Lung (tissue), 12 donors: ENCODE measurements around the gene GABRP. TPM values are rescaled to one million over a fixed set of nuclear protein-coding genes. Genes with fewer than 3 reads are reported as not detected.

Experiments used
- ATAC-seq: fragments of 200-7000 bp; cut with Tn5 transposase; one replicate; pipeline ENCODE4 v1.9.1; 2020; ENCODE audit warnings: moderate number of reproducible peaks; ENCODE audit not compliant: insufficient read depth, low FRiP score
- DNase-seq, 3 donors: peaks; one replicate each; pipeline ENCODE4 v3.0.0-alpha.2; 2013 to 2017
- H3K27ac ChIP-seq, 2 donors: one replicate each; pipeline ENCODE4 v1.5.1; 2013; ENCODE audit warnings: mild to moderate bottlenecking in 2 of 2, moderate library complexity in 2 of 2, control low read depth in 1 of 2, inconsistent platforms in 1 of 2, low read depth in 1 of 2, low read length in 1 of 2
- H3K27me3 ChIP-seq, 3 donors: one replicate each; pipeline ENCODE4 v1.5.1; 2013; ENCODE audit warnings: low read length in 2 of 3; ENCODE audit not compliant: control insufficient read depth in 3 of 3, insufficient read depth in 3 of 3
- H3K36me3 ChIP-seq, 4 donors: one replicate each; pipeline ENCODE4 v1.5.1; 2013; ENCODE audit warnings: low read length in 4 of 4, mild to moderate bottlenecking in 1 of 4, moderate library complexity in 1 of 4; ENCODE audit not compliant: control insufficient read depth in 4 of 4, insufficient read depth in 4 of 4
- H3K4me1 ChIP-seq, 5 donors: one replicate each; pipeline ENCODE4 v1.5.1; 2013; ENCODE audit warnings: low read length in 5 of 5, mild to moderate bottlenecking in 2 of 5, moderate library complexity in 1 of 5; ENCODE audit not compliant: control insufficient read depth in 5 of 5, insufficient read depth in 5 of 5
- H3K4me3 ChIP-seq: one replicate; pipeline ENCODE4 v1.5.1; 2013; ENCODE audit warnings: mild to moderate bottlenecking, control low read depth, moderate library complexity
- H3K9ac ChIP-seq, 2 donors: one replicate each; pipeline ENCODE4 v1.5.1; 2013; ENCODE audit warnings: low read length in 2 of 2, control low read depth in 1 of 2; ENCODE audit not compliant: insufficient read depth in 1 of 2
- H3K9me3 ChIP-seq, 4 donors: one replicate each; pipeline ENCODE4 v1.5.1; 2013; ENCODE audit warnings: low read length in 3 of 4, mild to moderate bottlenecking in 1 of 4, moderate library complexity in 1 of 4; ENCODE audit not compliant: control insufficient read depth in 4 of 4, insufficient read depth in 3 of 4
- CTCF ChIP-seq: IDR thresholded peaks from 2 replicates; pipeline ENCODE4 v1.5.1; 2012; ENCODE audit warnings: mild to moderate bottlenecking; ENCODE audit errors: control extremely low read depth, extremely low read depth
- WGBS, 2 donors: extraction: QIAGEN DNeasy Blood & Tissue Kit; methylation state at CpG; one replicate each; pipeline ENCODE4 v1.1.7; 2013; 5-methylcytosine and 5-hydroxymethylcytosine counted together
- polyA plus RNA-seq, 2 donors: library from polyadenylated mRNA; stranded (reverse); fragments of 200-250 nt; gene quantifications; one replicate each; pipeline ENCODE4 v1.2.1, GENCODE V29; 2013
- total RNA-seq, 2 donors: library from RNA; depleted of rRNA in 1 of 2; stranded (reverse); fragments of >200 nt in 1 of 2; gene quantifications; one replicate each; pipeline ENCODE4 v1.2.1, GENCODE V29; 2014 to 2021
- donor health status: control.
- donor health status: control.
- donor health status: Bipolar disorder and iron deficiency.
- donor health status: healthy.
- donor health status: DM: yes; HTN: yes; CAD: no.

GABRP gene
- total and polyA plus RNA-seq, 4 donors, result 0.26 to 1.5 (median 0.75) TPM

GRCh38 chr5:170861917-170862766, 78.6 kb downstream of the GABRP start, which contains the start of gene RANBP17:
TSS of gene RANBP17 (plus strand) at chr5:170862018.
- H3K9ac ChIP-seq, result peak within 1 kb of the TSS; percentile 57 to 71

GRCh38 chr5:170863646-170864045, 80.1 kb downstream of the GABRP start:
- DNase-seq (peak in 2 of 3 donors; percentile 40 to 60), ATAC-seq (no peak)
- Histone ChIP-seq H3K4me3 (no peak overlapping the region), H3K36me3 (no peaks in the 10 kb centered on the region), H3K9ac (no peak overlapping the region), H3K4me1 (peaks cover 0 to 7% (median 5%) of the 10 kb centered on the region in 5 donors), H3K9me3 (peaks cover 0 to 5% (median 5%) of the 10 kb centered on the region in 4 donors), H3K27ac (no peak overlapping the region), H3K27me3 (no peaks in the 10 kb centered on the region)
- whole genome bisulfite sequencing, 2 donors, result 66 to 91% methylated on average over 3 of the region's 3 CpGs
- no peak for TF ChIP-seq CTCF

More at GRCh38 chr5:170861917-170862766, 78.6 kb downstream of the GABRP start, which contains the start of gene RANBP17:
- H3K9me3 ChIP-seq, result peaks cover 0 to 5% (median 5%) of the 10 kb centered on the region in 4 donors
- H3K27me3 ChIP-seq, result no peaks in the 10 kb centered on the region
- TF ChIP-seq CTCF, result no peak
- peak; percentile 78 for ATAC-seq
- peaks cover 0 to 7% (median 5%) of the 10 kb centered on the region in 5 donors for H3K4me1 ChIP-seq
- WGBS, 2 donors, result 1 to 2% methylated on average over 56 to 102 of the region's 102 CpGs
- H3K36me3 ChIP-seq, result no peaks in the 10 kb centered on the region
- peak within 1 kb of the TSS in 1 of 2 donors; percentile 73 for H3K27ac ChIP-seq
- H3K4me3 ChIP-seq, result peak within 1 kb of the TSS; percentile 81
- DNase-seq, result peak; percentile 75 to 81 (median 79)

Other genes with a start within 250 kb of the GABRP start
- gene RANBP17, start 78.3 kb downstream of the GABRP start, total RNA-seq, result 100 to 1,000 TPM in 1 of 2 donors, 10 to 100 TPM in 1; 16.7 to 130 TPM
- 1 to 10 TPM; 1.8 to 5.3 TPM for gene RANBP17, start 78.3 kb downstream of the GABRP start, polyA plus RNA-seq